CD4-positive, alpha-beta T cell treated with Interferon alpha-2 for 1 hour (primary cell): Measurements from ENCODE around the gene LARGE2.
"Not testable (repeated sequence)": the region's sequence is repeated elsewhere in the genome, so short reads cannot be mapped to it uniquely, and the experiment has no call there.

Source experiments
- DNase-seq, 2 donors: peaks; one replicate each; pipeline ENCODE4 v3.0.0-alpha.2; 2020 to 2022

The LARGE2 gene

DNA sequence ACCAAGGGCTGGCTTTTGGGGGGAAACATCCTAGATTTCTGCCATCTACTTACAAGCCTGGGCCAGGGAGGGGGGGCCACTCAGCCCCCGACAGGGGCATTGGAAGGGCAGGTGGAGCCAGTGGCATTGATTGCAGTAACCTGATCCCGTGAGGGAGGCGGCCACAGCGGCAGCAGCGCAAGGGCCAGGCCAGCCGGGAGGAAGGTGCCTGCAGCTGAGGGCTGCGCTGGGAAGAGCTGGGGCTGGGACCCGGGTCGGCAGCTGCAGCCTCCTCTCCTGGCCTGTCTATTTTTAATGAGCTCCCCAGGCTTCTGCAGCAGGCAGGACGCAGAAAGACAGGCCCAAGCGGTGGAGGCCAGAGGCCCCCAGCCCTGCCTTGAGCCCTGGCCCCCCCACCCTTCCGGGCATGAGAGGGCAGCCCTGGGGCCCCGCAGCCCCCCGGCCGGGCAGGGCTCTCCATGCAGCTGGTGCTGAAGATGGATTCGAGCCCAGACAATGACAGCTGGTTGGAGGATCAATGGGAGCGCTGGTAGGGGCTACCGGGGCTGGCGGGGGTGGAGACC lies 26.0 kb upstream of the LARGE2 start:
- DNase-seq = no peak

DNA sequence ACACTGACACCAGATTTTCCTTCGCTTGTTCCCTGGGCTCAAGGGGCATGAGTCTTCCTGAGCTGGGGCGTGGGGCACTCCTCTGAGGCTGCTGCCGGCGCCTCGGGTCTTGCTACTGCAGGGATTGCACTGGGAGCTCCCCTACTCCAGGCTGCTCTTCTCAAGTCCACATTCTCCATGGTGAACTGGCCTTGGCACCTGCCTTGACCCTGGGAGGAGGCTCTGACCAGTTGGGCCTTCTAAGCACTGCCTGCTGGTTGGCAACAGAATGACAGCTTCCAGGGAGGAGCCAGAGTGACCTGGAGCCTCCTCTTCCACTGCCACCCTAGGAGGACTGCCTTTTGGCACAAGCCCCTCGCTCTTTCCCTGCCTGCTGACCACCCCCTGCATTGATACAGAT lies 24.9 kb upstream of the LARGE2 start:
- DNase-seq = no peak

DNA sequence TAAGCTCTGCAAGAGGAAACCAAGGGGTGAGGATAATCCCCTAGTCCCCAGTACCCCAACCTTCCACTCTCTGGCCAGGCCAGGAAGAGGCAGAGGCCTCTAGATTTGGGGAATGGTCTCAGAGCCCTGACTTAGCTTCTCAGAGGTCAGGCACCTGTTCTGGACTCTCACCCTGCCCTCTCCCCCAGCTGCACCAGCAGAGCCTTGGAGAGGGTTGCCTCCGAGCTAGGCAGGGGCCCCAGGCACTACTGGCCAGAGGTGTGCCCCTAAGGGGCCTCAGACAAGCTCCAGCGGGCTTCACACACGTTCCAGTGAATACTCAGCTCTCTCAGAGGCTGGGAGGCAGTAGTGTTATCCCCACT lies 23.4 kb upstream of the LARGE2 start:
- DNase-seq = no peak

DNA sequence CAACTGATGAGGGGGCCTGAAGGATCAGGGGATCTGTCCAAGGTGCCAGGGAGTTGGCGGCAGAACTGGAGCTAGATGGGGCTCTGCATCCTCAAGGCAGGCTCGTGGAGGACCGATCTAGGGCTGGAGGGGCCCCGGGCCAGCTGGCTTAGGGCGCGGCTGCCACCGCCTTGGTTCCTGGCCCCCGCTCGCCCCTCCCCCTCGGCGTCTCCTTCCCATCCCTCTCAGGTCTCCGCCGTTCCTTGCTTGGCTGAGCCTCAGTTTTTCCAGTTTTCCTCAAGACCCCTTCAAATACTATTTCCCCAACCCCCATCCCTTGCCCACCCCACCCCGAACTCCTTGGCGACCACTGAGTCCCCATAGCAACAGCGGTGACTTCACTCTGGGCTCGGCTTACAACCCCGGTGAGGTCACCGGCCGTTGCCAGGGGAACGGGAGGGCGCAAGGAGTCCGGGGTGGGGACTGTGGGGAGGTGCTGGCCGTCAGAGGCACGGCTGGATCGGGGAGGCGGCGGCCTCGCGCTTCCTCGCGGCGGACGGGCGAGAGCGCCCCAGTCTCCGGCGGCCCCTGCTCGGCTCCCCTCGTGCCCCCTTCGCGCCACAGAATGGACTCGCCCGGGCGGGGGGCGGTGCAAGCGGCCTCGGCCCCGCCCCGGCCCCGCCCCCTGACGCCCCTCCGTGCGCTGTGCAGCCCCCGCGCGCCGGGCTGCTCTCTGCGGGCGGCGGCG lies 22.8 kb upstream of the LARGE2 start:
- DNase-seq = peak; percentile 72 to 78

DNA sequence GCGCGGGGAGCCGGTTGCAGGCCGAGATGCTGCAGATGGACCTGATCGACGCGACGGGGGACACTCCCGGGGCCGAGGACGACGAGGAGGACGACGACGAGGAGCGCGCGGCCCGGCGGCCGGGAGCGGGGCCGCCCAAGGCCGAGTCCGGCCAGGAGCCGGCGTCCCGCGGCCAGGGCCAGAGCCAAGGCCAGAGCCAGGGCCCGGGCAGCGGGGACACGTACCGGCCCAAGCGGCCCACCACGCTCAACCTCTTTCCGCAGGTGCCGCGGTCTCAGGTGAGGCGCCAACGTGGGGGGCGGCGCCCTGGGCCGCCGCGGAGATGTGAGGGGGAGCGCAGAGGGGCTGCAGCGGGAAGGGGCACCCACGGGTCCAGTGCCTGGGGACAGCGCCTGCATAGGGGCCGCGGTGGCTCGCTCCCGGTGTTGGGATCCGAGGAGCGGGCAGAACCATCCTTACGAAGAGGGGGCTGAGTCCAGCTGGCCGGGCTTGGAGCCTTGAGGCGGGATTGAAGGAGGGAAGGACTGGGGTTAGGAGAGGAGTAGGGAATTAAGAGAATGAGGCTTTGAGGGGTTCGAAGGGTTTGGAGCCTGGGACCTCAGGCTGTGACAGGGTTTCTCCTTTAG lies 22.2 kb upstream of the LARGE2 start:
- DNase-seq = not testable (repeated sequence)

DNA sequence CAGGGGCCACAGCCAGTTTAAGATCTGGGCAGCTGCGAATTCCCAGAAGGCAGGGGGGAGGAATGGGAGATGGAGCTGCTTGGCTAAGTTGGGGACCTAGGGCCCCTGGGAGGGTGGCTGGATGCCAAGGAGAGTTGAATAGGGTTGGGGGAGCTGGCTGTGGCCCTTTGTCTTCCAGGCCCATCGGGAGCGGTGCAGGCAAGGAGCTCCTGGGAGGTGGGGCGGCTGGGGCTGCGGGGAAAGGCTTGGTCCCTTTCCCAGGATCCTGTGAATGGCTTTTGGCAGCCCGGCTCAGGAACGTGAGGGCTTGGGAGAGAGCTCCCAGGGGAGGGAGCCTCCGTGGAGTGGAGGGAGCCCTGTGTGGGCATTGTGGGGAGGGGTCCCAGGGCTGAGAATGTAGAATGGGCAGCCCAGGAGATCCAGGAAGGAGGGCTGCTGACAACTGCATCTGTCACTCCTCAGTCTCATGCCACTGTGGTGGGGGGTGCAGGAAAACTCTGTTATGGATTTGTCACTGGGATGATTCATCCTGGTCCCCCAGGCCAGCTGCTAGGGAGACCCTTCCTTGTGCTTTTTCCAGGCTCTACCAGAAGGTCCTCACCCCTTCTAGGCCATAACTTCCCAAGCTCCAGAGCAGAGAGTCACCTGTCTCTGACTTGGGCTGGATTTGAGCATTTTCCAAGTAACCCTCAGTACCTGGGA lies 21.4 kb upstream of the LARGE2 start:
- no peak for DNase-seq

DNA sequence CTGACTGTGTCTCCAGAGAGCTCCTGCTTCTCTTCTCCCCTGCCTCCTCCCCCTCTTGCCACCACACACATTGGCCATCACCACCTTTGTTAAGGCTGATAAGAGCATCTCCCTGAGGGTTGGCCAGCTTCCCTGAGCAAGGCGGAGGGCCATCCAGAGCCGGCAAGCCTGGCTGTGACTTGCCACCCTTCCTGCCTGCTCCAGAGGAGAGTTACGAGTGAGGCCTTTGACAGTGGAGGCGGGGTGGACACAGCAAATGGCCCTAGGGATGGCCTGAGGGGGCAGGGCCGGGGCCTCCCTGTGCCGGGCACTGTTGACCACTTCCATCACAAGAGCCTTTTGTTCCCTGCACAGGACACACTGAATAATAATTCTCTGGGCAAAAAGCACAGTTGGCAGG lies 20.8 kb upstream of the LARGE2 start:
- DNase-seq = no peak

DNA sequence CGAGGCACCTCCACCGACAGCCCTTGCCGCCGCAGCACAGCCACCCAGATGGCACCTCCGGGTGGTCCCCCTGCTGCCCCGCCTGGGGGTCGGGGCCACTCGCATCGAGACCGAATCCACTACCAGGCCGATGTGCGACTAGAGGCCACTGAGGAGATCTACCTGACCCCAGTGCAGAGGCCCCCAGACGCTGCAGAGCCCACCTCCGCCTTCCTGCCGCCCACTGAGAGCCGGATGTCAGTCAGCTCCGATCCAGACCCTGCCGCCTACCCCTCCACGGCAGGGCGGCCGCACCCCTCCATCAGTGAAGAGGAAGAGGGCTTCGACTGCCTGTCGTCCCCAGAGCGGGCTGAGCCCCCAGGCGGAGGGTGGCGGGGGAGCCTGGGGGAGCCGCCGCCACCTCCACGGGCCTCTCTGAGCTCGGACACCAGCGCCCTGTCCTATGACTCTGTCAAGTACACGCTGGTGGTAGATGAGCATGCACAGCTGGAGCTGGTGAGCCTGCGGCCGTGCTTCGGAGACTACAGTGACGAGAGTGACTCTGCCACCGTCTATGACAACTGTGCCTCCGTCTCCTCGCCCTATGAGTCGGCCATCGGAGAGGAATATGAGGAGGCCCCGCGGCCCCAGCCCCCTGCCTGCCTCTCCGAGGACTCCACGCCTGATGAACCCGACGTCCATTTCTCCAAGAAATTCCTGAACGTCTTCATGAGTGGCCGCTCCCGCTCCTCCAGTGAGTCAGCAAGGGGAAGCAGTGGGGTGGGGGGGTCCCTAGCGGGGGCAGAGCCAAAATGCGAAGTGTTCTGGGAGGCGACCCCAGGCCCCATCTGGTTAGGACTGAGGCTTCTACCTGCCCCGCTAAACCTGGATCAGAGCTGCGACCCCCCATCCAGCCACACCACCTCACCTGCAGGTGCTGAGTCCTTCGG lies 19.7 kb upstream of the LARGE2 start:
- DNase-seq = no peak

DNA sequence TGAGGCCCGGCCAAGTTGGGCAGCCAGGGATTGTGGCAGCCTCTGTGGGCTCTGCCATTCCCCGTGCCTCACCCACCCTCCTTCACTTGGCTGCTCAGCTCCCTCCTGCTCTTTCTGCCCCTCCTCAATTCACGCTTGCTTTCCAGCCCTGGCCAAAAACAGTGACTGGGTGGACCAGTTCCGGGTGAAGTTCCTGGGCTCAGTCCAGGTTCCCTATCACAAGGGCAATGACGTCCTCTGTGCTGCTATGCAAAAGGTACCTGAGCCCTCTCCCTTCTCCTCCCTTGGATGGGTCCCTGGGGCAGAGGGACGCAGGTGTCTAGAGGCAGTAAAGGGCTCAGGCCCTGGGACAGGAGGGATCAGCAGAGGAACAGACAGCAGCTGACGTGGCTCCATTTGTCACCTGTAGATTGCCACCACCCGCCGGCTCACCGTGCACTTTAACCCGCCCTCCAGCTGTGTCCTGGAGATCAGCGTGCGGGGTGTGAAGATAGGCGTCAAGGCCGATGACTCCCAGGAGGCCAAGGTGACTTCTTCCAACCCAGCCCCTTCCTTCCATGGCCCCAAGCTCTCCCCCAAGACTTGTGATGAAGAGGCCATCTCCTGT lies 18.0 kb upstream of the LARGE2 start:
- DNase-seq = no peak

DNA sequence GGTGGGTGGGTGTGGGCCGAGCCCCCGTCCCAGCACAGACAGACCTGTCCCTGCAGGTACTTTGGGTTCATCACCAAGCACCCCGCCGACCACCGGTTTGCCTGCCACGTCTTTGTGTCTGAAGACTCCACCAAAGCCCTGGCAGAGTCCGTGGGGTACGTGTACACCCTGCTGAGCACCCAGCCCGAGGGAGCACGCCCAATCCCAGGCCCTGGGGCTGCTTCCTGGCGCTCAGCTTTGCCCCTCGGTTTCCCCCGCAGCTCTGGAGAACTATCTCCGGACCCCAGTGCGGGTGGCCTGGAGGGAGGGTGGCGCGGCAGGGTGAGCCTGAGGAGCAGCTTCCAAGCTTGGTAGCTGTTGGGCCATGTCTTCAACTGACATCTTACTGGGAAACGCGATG lies 17.4 kb upstream of the LARGE2 start:
- DNase-seq = no peak

DNA sequence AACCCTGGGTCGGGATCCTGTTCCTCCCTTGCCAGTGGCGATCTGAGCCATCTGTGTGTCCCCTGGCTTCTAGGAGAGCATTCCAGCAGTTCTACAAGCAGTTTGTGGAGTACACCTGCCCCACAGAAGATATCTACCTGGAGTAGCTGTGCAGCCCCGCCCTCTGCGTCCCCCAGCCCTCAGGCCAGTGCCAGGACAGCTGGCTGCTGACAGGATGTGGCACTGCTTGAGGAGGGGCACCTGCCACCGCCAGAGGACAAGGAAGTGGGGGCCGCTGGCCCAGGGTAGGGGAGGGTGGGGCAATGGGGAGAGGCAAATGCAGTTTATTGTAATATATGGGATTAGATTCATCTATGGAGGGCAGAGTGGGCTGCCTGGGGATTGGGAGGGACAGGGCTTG lies 16.9 kb upstream of the LARGE2 start:
- DNase-seq = not testable (repeated sequence)

DNA sequence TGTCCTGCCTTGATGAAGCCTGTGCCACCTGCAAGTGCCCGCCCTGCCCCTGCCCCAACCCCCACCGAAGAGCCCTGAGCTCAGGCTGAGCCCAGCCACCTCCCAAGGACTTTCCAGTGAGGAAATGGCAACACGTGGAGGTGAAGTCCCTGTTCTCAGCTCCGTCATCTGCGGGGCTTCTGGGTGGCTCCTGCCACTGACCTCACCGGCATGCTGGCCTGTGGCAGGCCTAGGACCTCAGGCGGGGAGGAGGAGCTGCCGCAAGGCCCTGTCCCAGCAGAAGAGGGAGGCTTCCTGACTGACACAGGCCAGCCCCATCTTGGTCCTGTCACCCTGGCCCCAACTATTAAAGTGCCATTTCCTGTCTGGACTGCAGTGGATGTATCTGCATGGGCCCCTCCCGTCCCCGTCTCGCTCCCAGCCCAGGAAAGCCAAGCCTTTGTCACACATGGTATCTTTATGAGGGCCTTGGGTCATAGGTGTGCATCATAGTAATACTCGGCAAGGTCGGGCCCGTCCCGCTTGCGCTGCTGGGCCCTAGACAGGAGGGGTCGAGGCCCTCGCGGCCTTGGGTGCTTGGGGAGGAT lies 16.3 kb upstream of the LARGE2 start:
- DNase-seq = no peak

DNA sequence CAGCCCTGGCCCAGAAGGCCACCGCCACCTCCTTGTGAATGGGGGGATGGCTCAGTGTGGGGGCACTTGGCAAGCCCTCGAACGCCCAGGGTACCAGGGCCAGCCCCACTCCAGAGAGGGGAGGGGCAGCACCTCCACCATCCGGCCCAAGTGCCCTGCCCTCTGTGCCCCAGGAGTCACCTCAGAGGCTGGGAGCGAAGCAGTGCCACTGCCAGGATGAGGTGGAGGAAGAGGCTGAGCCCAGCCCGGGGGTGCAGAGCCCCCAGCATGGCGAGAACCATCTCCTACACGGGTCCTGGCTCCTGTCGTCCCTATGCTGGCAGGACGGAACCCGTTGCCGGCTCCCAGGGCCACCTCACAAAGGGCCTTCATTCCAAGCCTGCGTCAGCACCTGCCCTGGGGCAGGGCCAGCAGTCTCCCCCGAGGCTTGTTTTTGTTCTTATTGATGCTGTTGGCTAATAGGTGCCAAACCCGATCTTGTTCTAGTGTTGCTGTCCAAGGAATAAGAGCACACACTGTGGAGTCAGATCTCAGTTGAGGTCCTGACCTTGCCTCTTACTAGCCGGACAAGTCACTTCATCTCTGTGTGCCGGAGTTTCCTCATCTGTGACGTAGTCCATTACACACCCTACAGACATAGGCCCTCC lies 15.4 kb upstream of the LARGE2 start, which contains the start of gene FREY1:
Gene FREY1 (minus strand): TSS at position 307 of the 647 bp plus-strand sequence. CDS start 26 bp downstream, at position 281.
- no peak for DNase-seq

DNA sequence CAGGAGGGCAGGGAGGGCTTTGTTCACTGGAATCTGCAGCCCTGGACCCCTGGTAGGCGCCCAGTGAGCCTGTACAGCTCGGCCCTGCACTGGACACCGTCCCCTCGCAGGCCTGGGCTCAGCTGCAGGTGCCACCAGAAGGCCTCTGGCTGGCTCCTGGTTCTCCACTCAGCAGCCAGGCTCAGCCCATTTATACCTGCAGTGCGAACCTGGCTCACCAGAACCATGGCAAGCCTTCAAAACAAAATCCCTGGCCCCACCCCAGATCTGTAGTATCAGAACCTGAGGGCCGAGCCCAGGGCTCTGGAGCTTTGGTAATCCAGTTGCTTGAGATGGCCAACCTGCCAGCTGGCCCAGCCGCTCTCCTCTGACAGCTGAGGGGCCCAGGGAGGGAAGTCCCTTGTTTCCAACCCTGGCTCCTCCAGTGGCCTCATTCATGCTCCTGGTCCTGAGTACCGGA lies 14.5 kb upstream of the LARGE2 start:
- no peak for DNase-seq

DNA sequence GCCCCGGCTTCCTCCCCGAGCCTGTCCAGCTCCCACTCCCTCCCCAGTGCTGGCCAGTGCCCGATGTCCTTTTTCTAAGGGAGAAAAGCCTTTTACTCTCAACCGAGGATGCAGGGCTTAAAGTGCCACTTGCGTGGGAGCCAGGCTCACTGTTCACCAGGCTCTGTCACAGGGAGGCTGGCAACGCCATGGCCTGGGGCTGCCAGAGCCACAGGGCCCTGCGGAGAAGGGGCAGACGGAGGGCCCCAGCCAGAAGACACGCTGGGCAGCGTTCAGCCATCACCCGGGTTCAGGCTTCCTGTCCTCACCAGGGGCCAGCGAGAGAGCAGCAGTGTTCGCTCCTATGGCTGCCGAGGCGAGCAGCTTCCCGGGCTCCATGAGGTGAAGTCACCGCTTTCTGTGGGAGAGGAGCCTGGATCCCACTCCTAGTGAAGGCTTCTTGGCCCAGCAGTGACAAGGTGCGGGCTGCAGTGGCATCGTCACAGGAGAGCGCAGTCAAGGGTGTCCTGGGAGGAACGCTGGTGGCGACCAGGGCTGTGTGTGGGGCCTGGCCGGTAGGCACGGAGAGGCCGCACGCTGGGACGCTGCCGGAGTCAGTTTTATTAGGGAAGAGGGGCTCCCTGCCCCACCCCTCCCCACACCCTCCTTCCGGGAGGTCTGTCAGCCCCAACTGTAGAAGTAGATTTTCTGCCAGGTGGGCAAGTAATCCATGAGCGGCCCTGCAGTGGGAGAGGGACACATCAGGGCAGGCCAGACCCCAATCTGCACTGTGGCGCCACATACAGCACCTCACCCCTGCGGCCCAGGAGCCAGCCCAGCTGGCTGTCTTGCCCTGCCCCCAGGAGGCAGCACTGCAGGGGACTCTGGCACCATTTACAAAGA lies 12.6 kb upstream of the LARGE2 start:
- no peak for DNase-seq

DNA sequence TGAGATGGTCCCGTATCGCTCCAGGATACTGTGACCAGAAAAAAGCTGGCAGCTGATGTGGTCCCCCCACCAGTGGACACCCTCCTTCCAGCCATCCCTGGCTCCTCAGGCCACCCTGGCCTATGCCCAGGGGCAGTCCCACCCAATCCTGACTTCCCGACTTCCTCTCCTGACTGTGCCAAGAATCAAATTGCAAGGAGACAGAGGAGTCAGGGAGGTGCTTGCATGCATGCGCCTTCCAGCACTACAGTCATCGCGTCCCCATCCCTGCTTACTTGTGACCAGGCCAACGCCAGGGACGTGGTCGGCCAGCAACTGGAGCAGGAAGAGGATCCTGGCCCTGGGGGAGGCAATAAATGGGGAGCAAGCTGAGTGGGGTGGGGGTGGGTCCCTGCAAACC lies 11.8 kb upstream of the LARGE2 start:
- DNase-seq = no peak

DNA sequence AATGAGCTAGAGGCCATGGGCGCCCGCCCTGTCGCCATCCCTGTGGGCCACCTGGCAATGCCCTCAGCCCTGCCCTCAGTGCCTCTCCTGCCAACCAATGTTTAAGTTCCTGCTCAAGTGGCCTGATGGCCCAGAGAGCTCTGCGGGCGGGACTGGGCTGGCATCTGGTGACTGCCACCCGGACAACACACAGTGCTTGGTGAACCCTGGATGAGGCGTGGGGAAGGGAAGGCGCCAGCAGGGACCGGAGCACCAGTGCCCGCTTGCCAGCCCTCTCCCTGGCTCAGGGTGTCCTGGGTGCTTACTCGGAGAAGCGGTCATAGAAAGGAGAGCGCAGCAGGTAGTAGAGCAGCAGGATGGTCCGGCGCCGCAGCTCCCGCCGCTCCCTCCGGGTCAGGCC lies 8.9 kb upstream of the LARGE2 start:
- DNase-seq = no peak

DNA sequence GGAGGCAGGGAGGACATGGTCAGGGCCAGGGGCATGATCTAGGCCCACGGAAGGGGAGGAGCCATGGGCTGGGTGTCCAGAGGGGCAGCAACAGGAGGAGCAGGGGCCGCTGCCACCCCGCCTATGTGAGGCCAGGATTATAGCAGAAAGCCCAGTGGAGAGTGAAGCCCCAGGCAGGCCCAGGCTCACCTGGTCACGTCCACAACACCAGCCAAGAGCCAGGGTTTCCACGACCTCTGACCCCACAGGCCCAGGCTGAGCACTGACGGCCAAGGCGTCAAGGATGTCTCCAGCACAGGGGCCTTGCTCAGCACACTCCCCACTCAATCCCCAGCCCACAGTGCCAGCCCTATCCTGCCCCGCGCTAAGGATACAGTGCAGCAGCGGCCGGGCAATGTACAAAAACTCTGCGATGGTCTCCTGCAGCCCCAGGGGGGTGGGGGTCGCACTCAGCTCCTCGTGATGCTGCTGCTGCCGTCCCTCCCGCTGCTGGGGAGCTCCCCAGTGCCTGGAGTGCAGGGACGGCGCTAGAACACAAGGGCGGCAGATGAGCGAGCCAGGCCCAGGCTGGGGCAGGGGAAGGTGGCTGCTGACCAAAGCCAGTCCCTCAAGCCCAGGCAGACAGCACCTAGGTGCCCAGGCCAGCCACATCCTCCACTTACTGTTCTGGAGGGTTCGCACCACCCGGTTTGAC lies 8.4 kb upstream of the LARGE2 start:
- no peak for DNase-seq

DNA sequence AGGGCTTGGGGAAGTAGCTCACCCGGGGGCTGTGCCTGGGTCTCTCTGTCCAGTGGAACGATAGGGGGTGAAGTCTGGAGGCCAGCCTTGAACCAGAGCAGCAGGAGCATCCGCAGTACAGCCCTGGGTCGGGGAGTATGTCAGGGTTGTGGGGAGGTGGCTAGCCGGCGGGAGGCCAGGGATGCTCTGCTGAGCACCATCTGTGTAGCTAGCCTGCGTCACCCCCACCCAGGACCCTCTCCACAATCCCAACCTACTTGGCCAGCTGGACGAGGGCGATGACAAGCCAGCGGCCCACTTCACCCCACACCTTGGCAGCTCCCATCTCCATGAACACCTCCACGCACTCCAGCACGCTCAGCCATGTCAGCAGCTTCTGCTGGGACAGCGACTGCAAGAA lies 7.0 kb upstream of the LARGE2 start:
- no peak for DNase-seq

DNA sequence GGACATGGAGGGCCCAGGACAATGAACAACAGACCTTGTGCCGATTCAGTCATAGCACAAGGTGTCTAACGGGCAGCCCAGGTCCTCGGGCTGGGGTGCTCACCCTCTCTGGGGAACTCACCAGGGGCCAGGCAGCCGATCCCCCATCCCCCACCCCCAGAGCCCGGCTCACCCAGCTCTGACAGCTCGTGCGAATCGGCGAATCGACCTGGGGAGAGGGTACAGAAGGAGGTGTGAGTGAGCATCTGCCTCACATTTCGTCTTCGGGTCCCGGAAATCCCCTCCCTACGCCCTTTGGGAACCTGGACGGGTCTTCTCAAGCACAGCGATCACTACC lies 5.2 kb upstream of the LARGE2 start:
- no peak for DNase-seq
